CD4-positive, alpha-beta memory T cell (primary cell): ENCODE data around the gene PSMC3. TPM values are rescaled to one million over a fixed set of nuclear protein-coding genes. Genes with fewer than 3 reads are reported as not detected.
A peak's percentile ranks its signal among the peaks of the same experiment; 100 is the strongest.

ENCODE experiments used
- CTCF ChIA-PET: fragments of 350-600 bp; sonication (Branson Sonifier 250); formaldehyde crosslinking; loops from one replicate; lab custom pipeline; 2021; ENCODE audit warnings: inconsistent platforms; ENCODE audit not compliant: partially characterized antibody; lab: Charles Lee
- POLR2A ChIA-PET: fragments of 350-600 bp; sonication (Branson Sonifier 250); formaldehyde crosslinking; loops from one replicate; lab custom pipeline; 2021; ENCODE audit not compliant: partially characterized antibody; lab: Charles Lee
- DNase-seq, 5 donors: peaks; one replicate each; pipeline versions ENCODE4 v3.0.0 to v3.0.0-alpha.2; 2020 to 2022; ENCODE audit warnings: mixed read lengths in 1 of 5
- H3K27ac ChIP-seq: one replicate; pipeline ENCODE4 v1.7.0; 2013; ENCODE audit warnings: low read depth, low read length
- H3K27me3 ChIP-seq: 2 replicates; pipeline ENCODE4 v1.7.0; 2013; ENCODE audit warnings: mild to moderate bottlenecking, low read length, moderate library complexity; ENCODE audit not compliant: insufficient read depth
- H3K36me3 ChIP-seq: 2 replicates; pipeline ENCODE4 v1.7.0; 2013; ENCODE audit warnings: mild to moderate bottlenecking, low read length, moderate library complexity; ENCODE audit not compliant: insufficient read depth
- H3K4me1 ChIP-seq: 2 replicates; pipeline ENCODE4 v1.7.0; 2013; ENCODE audit warnings: mild to moderate bottlenecking, low read length, moderate library complexity; ENCODE audit not compliant: insufficient read depth
- H3K4me3 ChIP-seq, 2 donors: one replicate each; pipeline ENCODE4 v1.7.0; 2013; ENCODE audit warnings: low read length in 2 of 2, mild to moderate bottlenecking in 1 of 2
- H3K9me3 ChIP-seq, 2 donors: one replicate each; pipeline ENCODE4 v1.7.0; 2013; ENCODE audit warnings: low read length in 2 of 2, control low read depth in 1 of 2; ENCODE audit not compliant: control insufficient read depth in 1 of 2
- H3K27ac Mint-ChIP-seq, 7 donors: one replicate each; pipeline ENCODE4 v1.8.0; 2020 to 2021; ENCODE audit warnings: mixed read lengths in 7 of 7, mild to moderate bottlenecking in 6 of 7, inconsistent platforms in 3 of 7, moderate library complexity in 3 of 7
- H3K27me3 Mint-ChIP-seq, 2 donors: one replicate each; pipeline ENCODE4 v1.8.0; 2020 to 2021; ENCODE audit warnings: mixed read lengths in 2 of 2
- H3K36me3 Mint-ChIP-seq, 2 donors: one replicate each; pipeline ENCODE4 v1.8.0; 2020 to 2021; ENCODE audit warnings: mixed read lengths in 2 of 2, inconsistent platforms in 1 of 2, mild to moderate bottlenecking in 1 of 2
- H3K4me1 Mint-ChIP-seq, 4 donors: one replicate each; pipeline ENCODE4 v1.8.0; 2020 to 2021; ENCODE audit warnings: mixed read lengths in 4 of 4, mild to moderate bottlenecking in 1 of 4
- H3K4me3 Mint-ChIP-seq, 8 donors: one replicate each; pipeline ENCODE4 v1.8.0; 2020 to 2021; ENCODE audit warnings: mixed read lengths in 8 of 8, mild to moderate bottlenecking in 7 of 8, moderate library complexity in 6 of 8, inconsistent platforms in 3 of 8
- H3K9me3 Mint-ChIP-seq, 8 donors: one replicate each; pipeline ENCODE4 v1.8.0; 2020 to 2021; ENCODE audit warnings: mixed read lengths in 8 of 8, mild to moderate bottlenecking in 5 of 8, inconsistent platforms in 3 of 8, moderate library complexity in 1 of 8
- intact Hi-C: fragments of 100-400 bp; cut with micrococcal nuclease; formaldehyde crosslinking; loops from one replicate; pipeline ENCODE4 v1.15.1; 2023
- polyA plus RNA-seq, 2 donors: library from polyadenylated mRNA; unstranded; fragments of 300-500 nt; fragmentation: Illumina TruSeq; gene quantifications; one replicate each; pipeline ENCODE4 v1.2.3, GENCODE V29; 2021
- total RNA-seq, 2 experiments: library from RNA; stranded (reverse); gene quantifications; one replicate each; pipeline ENCODE4 v1.2.3, GENCODE V29; 2021

Gene PSMC3
- total and polyA plus RNA-seq, 4 experiments from 2014 or later = 53.9 to 152 (median 86.7) TPM

DNA sequence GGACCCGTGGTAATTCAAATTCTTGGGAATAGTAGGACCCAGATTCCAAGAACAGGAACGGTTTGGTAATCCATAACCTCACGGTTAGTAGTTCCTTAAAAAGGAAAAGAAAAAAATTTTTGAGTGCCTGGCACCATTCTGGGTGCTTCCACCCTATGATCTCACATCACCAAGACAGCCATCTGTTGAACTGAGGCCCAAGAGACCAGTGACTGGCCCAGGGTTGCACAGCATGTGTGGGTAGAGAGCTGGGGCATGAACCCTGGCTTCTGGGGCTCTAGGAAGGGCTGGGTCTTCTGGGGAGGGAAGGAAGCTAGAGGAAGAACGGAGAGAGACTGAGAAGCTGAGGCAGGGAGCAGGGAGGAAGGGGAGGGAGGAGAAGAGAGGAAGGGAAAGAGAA lies 43.2 kb downstream of the PSMC3 start:
- Histone ChIP-seq H3K27me3 (no peaks in the 10 kb centered on the region), H3K27ac (no peak overlapping the region), H3K4me3 (no peak overlapping the region), H3K9me3 (no peaks in the 10 kb centered on the region), H3K36me3 (no peaks in the 10 kb centered on the region), H3K4me1 (no peaks in the 10 kb centered on the region)
- no peaks in the 10 kb centered on the region for H3K9me3 Mint-ChIP-seq
- no peak overlapping the region for H3K4me3 Mint-ChIP-seq
- no peaks in the 10 kb centered on the region for H3K27me3 Mint-ChIP-seq
- DNase-seq = no peak
- peaks cover 0 to 4% (median 2%) of the 10 kb centered on the region in 4 donors for H3K4me1 Mint-ChIP-seq
- intact Hi-C loops = no loop called here
- H3K36me3 Mint-ChIP-seq = no peaks in the 10 kb centered on the region
- POLR2A ChIA-PET = interaction anchor here (1.0 kb wide), 1 partner anchor 26 kb away, joined by 3 read pairs; no protein-coding TSS in a partner anchor
- H3K27ac Mint-ChIP-seq = no peak overlapping the region
- CTCF ChIA-PET = interaction anchor here (0.7 kb wide), 1 partner anchor 9 kb away, joined by 3 read pairs; no protein-coding TSS in a partner anchor

DNA sequence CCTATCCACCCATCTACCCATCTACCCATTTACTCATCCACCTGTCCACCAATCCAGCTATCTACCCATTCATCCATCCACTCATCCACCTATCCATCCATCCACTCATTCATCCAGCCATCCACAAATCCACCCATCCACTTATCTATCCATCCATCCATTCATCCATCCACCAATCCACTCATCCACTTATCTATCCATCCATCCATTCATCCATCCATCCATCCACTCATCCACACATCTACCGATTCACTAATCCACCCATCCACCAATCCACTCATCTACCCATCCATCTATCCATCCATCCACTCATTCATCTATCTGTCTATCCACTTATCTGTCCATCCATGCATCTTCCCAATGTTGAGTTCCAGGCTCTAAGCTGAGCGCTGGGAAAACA lies 46.2 kb downstream of the PSMC3 start:
- DNase-seq = no peak
- ChIA-PET POLR2A (interaction anchor here (1.7 kb wide), 1 partner anchor 29 kb away, joined by 4 read pairs; the partner anchor contains the start of gene SLC39A13), CTCF (interaction anchor here (0.7 to 2.2 kb wide), 2 partner anchors 27 to 31 kb away, joined by 3 to 5 read pairs; no protein-coding TSS in a partner anchor)
- no peaks in the 10 kb centered on the region for H3K9me3 Mint-ChIP-seq
- no peak overlapping the region for H3K4me3 Mint-ChIP-seq
- H3K27me3 Mint-ChIP-seq = no peaks in the 10 kb centered on the region
- H3K4me1 ChIP-seq = no peaks in the 10 kb centered on the region
- no peak overlapping the region for H3K27ac ChIP-seq
- H3K9me3 ChIP-seq = no peaks in the 10 kb centered on the region
- intact Hi-C loops = no loop called here
- peaks cover 0 to 5% (median 1%) of the 10 kb centered on the region in 4 donors for H3K4me1 Mint-ChIP-seq
- H3K27me3 ChIP-seq = no peaks in the 10 kb centered on the region
- no peak overlapping the region for H3K27ac Mint-ChIP-seq
- H3K36me3 Mint-ChIP-seq = no peaks in the 10 kb centered on the region
- H3K4me3 ChIP-seq = no peak overlapping the region
- no peaks in the 10 kb centered on the region for H3K36me3 ChIP-seq

DNA sequence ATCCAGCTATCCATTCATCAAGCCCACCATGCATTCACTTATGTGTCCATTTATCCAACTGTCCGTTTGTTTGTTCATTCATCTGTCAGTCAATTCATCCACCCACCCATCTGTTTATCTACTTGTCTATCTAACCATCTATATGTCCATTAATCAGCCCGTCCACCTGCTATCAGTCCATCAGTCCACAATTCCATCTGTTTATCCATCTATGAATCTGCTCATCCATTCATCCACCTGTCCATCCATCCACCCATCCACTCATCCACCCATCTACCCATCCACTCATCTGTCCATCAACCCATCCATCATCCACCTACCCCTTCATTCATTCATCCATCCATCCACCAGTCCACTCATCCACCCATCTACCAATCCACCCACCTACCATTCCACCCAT lies 46.9 kb downstream of the PSMC3 start:
- ChIA-PET CTCF (no interaction called here), POLR2A (interaction anchor here (1.0 to 1.7 kb wide), 2 partner anchors 21 to 29 kb away, joined by 4 to 7 read pairs; partner anchors contain the start of gene SLC39A13)
- DNase-seq = no peak
- H3K4me3 Mint-ChIP-seq = no peak overlapping the region
- no peak overlapping the region for H3K4me3 ChIP-seq
- no peaks in the 10 kb centered on the region for H3K27me3 ChIP-seq
- H3K36me3 ChIP-seq = no peaks in the 10 kb centered on the region
- H3K36me3 Mint-ChIP-seq = no peaks in the 10 kb centered on the region
- intact Hi-C loops = no loop called here
- no peak overlapping the region for H3K27ac Mint-ChIP-seq
- H3K4me1 ChIP-seq = no peaks in the 10 kb centered on the region
- H3K27me3 Mint-ChIP-seq = no peaks in the 10 kb centered on the region
- no peak overlapping the region for H3K27ac ChIP-seq
- peaks cover 0 to 5% (median 1%) of the 10 kb centered on the region in 4 donors for H3K4me1 Mint-ChIP-seq
- no peaks in the 10 kb centered on the region for H3K9me3 ChIP-seq
- no peaks in the 10 kb centered on the region for H3K9me3 Mint-ChIP-seq

DNA sequence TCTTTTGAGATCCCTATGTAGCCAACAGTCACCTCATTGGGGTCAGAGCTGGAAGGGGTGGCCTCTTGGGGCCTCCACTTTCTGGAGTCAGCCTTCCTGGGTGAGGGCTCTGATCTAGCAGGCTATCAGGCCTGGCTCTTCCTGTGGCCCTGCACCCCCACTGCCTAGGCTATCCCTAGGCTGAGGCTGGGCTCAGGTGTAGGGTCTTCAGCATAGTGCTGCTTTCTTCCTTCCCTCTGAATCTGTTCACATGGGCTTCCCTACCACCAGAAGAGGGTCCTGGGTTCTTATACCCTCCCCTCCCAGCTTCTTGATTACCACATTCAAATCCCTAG lies 47.4 kb downstream of the PSMC3 start:
- DNase-seq = no peak
- Mint-ChIP-seq H3K27ac (peak overlapping the region in 1 of 7 donors; percentile 21), H3K4me1 (peaks cover 0 to 5% (median 1%) of the 10 kb centered on the region in 4 donors), H3K36me3 (no peaks in the 10 kb centered on the region), H3K9me3 (no peaks in the 10 kb centered on the region), H3K27me3 (no peaks in the 10 kb centered on the region), H3K4me3 (no peak overlapping the region)
- H3K4me3 ChIP-seq = no peak overlapping the region
- H3K9me3 ChIP-seq = no peaks in the 10 kb centered on the region
- no peaks in the 10 kb centered on the region for H3K36me3 ChIP-seq
- intact Hi-C loops = no loop called here
- H3K27ac ChIP-seq = no peak overlapping the region
- H3K4me1 ChIP-seq = peaks cover 4% of the 10 kb centered on the region
- POLR2A ChIA-PET = interaction anchor here (1.0 to 1.5 kb wide), 2 partner anchors 21 to 29 kb away, joined by 3 to 7 read pairs; no protein-coding TSS in a partner anchor
- no peaks in the 10 kb centered on the region for H3K27me3 ChIP-seq
- CTCF ChIA-PET = interaction anchor here (0.8 to 0.9 kb wide), 2 partner anchors 20 to 33 kb away, joined by 3 to 4 read pairs; no protein-coding TSS in a partner anchor

DNA sequence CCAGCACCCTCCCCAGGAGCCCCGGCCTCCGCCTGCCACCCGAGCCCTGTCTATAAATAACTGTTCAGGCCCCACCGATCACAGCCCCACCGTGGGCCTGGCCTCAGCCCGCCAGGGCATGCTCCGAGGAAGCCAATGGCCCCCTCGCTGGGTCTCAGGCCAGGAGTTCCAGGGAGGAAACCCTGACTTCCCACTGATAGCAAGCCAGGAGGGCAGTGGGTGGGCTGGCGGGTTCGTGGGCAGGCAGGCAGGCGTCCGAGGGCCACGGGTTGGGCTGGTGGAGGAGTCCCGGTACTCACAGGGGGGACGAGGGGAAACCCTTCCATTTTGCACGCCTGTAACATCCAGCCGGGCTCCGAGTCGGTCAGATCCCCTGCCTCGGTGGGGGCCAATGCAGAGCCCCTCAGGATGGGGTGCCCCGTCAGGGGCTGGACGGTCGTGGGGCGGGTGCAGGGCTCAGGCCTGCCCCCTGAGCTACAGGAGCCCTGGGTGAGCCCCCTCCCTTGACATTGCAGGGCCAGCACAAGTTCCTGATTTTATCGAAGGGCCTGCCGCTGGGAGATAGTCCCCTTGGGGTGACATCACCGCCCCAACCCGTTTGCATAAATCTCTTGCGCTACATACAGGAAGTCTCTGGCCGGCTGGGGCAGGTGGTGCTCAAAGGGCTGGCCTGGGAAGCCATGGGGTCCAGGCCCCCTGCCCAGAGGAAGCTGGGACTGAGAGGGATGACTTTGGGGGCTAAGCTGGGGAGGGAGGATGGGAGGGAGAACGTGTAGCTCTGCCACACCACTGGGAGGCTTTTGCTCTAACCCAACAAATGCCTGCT lies 48.0 kb downstream of the PSMC3 start, which contains the start of gene SPI1:
Gene SPI1, minus strand, starts transcription at position 538 of the 826 bp plus-strand sequence. Its CDS starts 194 bp downstream, at position 344.
- no peaks in the 10 kb centered on the region for H3K36me3 Mint-ChIP-seq
- no peak within 1 kb of the TSS for H3K4me3 Mint-ChIP-seq
- Histone ChIP-seq H3K4me1 (peaks cover 7% of the 10 kb centered on the region), H3K9me3 (no peaks in the 10 kb centered on the region), H3K27me3 (no peaks in the 10 kb centered on the region), H3K4me3 (no peak within 1 kb of the TSS), H3K27ac (no peak within 1 kb of the TSS), H3K36me3 (no peaks in the 10 kb centered on the region)
- intact Hi-C loops = no loop called here
- H3K27ac Mint-ChIP-seq = peak within 1 kb of the TSS in 1 of 7 donors; percentile 21
- ChIA-PET POLR2A (interaction anchor here (1.0 to 1.5 kb wide), 3 partner anchors 22 to 31 kb away, joined by 3 to 7 read pairs (median 4); no protein-coding TSS in a partner anchor), CTCF (interaction anchor here (0.8 to 0.9 kb wide), 2 partner anchors 21 to 34 kb away, joined by 3 to 4 read pairs; no protein-coding TSS in a partner anchor)
- DNase-seq = no peak
- no peaks in the 10 kb centered on the region for H3K9me3 Mint-ChIP-seq
- H3K4me1 Mint-ChIP-seq = peaks cover 0 to 5% (median 1%) of the 10 kb centered on the region in 4 donors
- no peaks in the 10 kb centered on the region for H3K27me3 Mint-ChIP-seq

DNA sequence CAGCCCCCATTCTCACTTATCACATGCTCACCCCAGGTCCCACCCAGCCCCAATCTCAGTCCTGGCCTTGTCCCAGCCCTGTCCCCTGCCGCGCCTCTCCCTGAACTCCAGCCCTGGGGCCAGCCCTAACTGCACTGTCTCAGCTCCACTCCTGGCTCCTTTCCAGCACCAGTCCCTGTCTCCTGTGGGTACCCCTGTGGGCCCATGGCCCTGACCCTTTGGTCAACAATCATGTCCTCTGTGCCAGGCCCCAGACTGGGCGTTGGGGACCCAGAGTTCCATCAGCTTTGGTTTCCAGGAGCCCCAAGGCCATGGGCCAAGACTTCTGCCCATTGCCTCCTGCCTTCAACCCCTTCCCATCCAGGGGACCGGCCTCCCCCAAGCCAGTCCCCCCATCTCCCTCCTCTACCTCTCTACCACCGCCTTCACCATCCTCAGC lies 48.6 kb downstream of the PSMC3 start:
- H3K27ac ChIP-seq = no peak overlapping the region
- no peaks in the 10 kb centered on the region for H3K9me3 ChIP-seq
- Mint-ChIP-seq H3K27ac (no peak overlapping the region), H3K27me3 (no peaks in the 10 kb centered on the region), H3K4me3 (no peak overlapping the region), H3K4me1 (peaks cover 0 to 5% (median 1%) of the 10 kb centered on the region in 4 donors), H3K36me3 (no peaks in the 10 kb centered on the region), H3K9me3 (no peaks in the 10 kb centered on the region)
- intact Hi-C loops = no loop called here
- no peak for DNase-seq
- no peak overlapping the region for H3K4me3 ChIP-seq
- POLR2A ChIA-PET = interaction anchor here (1.1 to 1.5 kb wide), 2 partner anchors 30 to 31 kb away, joined by 3 to 4 read pairs; no protein-coding TSS in a partner anchor
- peaks cover 7% of the 10 kb centered on the region for H3K4me1 ChIP-seq
- H3K36me3 ChIP-seq = no peaks in the 10 kb centered on the region
- no peaks in the 10 kb centered on the region for H3K27me3 ChIP-seq
- CTCF ChIA-PET = interaction anchor here (0.7 kb wide), 1 partner anchor 30 kb away, joined by 3 read pairs; no protein-coding TSS in a partner anchor
